AG04449 (cell line): Measurements from ENCODE around the gene ATP1B3.

Source experiments
- CTCF ChIA-PET: fragments of 350-600 bp; formaldehyde crosslinking; extraction: SDS; loops from one replicate; lab custom pipeline; 2021; ENCODE audit warnings: antibody characterized with exemption; lab: Yijun Ruan, JAX
- POLR2A ChIA-PET: fragments of 400-600, 350-600 bp; formaldehyde crosslinking; extraction: SDS; loops from one replicate; lab custom pipeline; 2020; ENCODE audit warnings: antibody characterized with exemption, inconsistent platforms; lab: Yijun Ruan, JAX
- DNase-seq: peaks from one replicate; pipeline ENCODE4 v3.0.0-alpha.2; 2010; ENCODE audit warnings: low read depth, low spot score
- H3K4me3 ChIP-seq: 2 replicates; pipeline ENCODE4 v1.5.1; 2011; ENCODE audit warnings: low read depth, mild to moderate bottlenecking, control low read depth, low read length
- CTCF ChIP-seq: IDR thresholded peaks from one replicate; pipeline ENCODE4 v1.5.1; 2011; ENCODE audit warnings: mild to moderate bottlenecking, moderate library complexity, low read length, control low read depth, inconsistent platforms; ENCODE audit not compliant: insufficient read depth; ENCODE audit errors: missing control alignments

ATP1B3 gene

GRCh38 chr3:141929341-141929995, 53.0 kb downstream of the ATP1B3 start:
- DNase-seq = no peak
- POLR2A ChIA-PET = no interaction called here
- CTCF ChIA-PET = no interaction called here
- H3K4me3 ChIP-seq = no peak overlapping the region
- TF ChIP-seq CTCF = no peak

GRCh38 chr3:141930801-141931200, 54.4 kb downstream of the ATP1B3 start:
- CTCF ChIA-PET = no interaction called here
- TF ChIP-seq CTCF = no peak
- DNase-seq = no peak
- POLR2A ChIA-PET = no interaction called here
- H3K4me3 ChIP-seq = no peak overlapping the region

GRCh38 chr3:141933421-141934300, 57.2 kb downstream of the ATP1B3 start:
- POLR2A ChIA-PET = no interaction called here
- TF ChIP-seq CTCF = no peak
- CTCF ChIA-PET = interaction anchor here (1.0 kb wide), 1 partner anchor 11 kb away, joined by 3 read pairs; no protein-coding TSS in a partner anchor

GRCh38 chr3:141934354-141934753, 57.9 kb downstream of the ATP1B3 start:
- DNase-seq = no peak
- no peak overlapping the region for H3K4me3 ChIP-seq
- ChIA-PET POLR2A (no interaction called here), CTCF (interaction anchor here (1.0 kb wide), 1 partner anchor 10 kb away, joined by 3 read pairs; no protein-coding TSS in a partner anchor)
- no peak for TF ChIP-seq CTCF

More at GRCh38 chr3:141933421-141934300, 57.2 kb downstream of the ATP1B3 start:
- H3K4me3 ChIP-seq = no peak overlapping the region
- DNase-seq = no peak

- ChIA-PET CTCF (interaction anchor here (0.8 kb wide), 1 partner anchor 16 kb away, joined by 3 read pairs; no protein-coding TSS in a partner anchor), POLR2A (no interaction called here)
- H3K4me3 ChIP-seq = no peak overlapping the region
- TF ChIP-seq CTCF = no peak
- no peak for DNase-seq
These were observed 61.6 kb downstream of the ATP1B3 start for GRCh38 chr3:141938011-141938500.

- ChIA-PET POLR2A (no interaction called here), CTCF (interaction anchor here (0.9 kb wide), 1 partner anchor 26 kb away, joined by 3 read pairs; no protein-coding TSS in a partner anchor)
- no peak for TF ChIP-seq CTCF
- H3K4me3 ChIP-seq = no peak overlapping the region
- DNase-seq = no peak
These were observed 63.3 kb downstream of the ATP1B3 start for GRCh38 chr3:141939759-141940158.
